H1 (cell line): ENCODE measurements around the gene HBB. TPM values are rescaled to one million over a fixed set of nuclear protein-coding genes. Genes with fewer than 3 reads are reported as not detected.

ENCODE experiments used
- RAD21 ChIP-seq, 2 experiments: IDR thresholded peaks in 1 of 2; conservative IDR thresholded peaks in 1 of 2; 2 replicates each; pipeline ENCODE4 v1.6.1; 2011; ENCODE audit warnings: low read depth in 2 of 2, low read length in 2 of 2, improper control_type of control experiment in 1 of 2, inconsistent platforms in 1 of 2, mild to moderate bottlenecking in 1 of 2, moderate library complexity in 1 of 2
- ZNF274 ChIP-seq: IDR thresholded peaks from 2 replicates; pipeline ENCODE4 v1.7.0; 2012; ENCODE audit warnings: low read length, borderline replicate concordance; ENCODE audit errors: extremely low read depth
- polyA plus RNA-seq, 7 experiments: library from polyadenylated mRNA; depleted of rRNA in 3 of 7; stranded (reverse) in 5 of 7; unstranded in 2 of 7; fragments of >200 nt in 5 of 7; fragments of 200-250 nt in 2 of 7; gene quantifications; 1 replicate in 5 of 7; 2 replicates in 1 of 7; 4 replicates in 1 of 7; pipeline versions ENCODE4 v1.2.1 to v1.2.3, GENCODE V29; 2011 to 2013; ENCODE audit warnings: missing spikeins in 2 of 7, mixed read lengths in 2 of 7
- total RNA-seq: library from RNA; stranded (reverse); fragmentation: NEBNext Ultra II Directional; extraction: Animal tissue kit (Norgen Biotek cat#: 25700); gene quantifications from 2 replicates; pipeline ENCODE4 v1.2.1, GENCODE V29; 2021
- TF ChIP-seq, protein P1 (sequence below), 3 experiments: IDR thresholded peaks; 1 replicate in 2 of 3; 2 replicates in 1 of 3; pipeline versions ENCODE4 v1.5.1 to v1.6.1; 2011; ENCODE audit warnings: low read length in 3 of 3, mild to moderate bottlenecking in 3 of 3, inconsistent platforms in 2 of 3, low read depth in 1 of 3, moderate library complexity in 1 of 3; ENCODE audit not compliant: insufficient read depth in 1 of 3; ENCODE audit errors: control extremely low read depth in 1 of 3

Gene HBB
- total and polyA plus RNA-seq, 2 of the 8 experiments (the other 6 are each of a cell fraction or from before 2014, with no cell fraction given): not detected

DNA sequence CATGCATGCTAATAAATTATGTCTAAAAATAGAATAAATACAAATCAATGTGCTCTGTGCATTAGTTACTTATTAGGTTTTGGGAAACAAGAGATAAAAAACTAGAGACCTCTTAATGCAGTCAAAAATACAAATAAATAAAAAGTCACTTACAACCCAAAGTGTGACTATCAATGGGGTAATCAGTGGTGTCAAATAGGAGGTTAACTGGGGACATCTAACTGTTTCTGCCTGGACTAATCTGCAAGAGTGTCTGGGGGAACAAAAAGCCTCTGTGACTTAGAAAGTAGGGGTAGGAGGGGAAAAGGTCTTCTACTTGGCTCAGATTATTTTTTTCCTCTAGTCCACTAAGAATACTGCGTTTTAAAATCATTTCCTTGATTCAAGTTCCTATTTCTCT is 810 bp upstream of the HBB start (continued):
- TF ChIP-seq, protein P1, sequence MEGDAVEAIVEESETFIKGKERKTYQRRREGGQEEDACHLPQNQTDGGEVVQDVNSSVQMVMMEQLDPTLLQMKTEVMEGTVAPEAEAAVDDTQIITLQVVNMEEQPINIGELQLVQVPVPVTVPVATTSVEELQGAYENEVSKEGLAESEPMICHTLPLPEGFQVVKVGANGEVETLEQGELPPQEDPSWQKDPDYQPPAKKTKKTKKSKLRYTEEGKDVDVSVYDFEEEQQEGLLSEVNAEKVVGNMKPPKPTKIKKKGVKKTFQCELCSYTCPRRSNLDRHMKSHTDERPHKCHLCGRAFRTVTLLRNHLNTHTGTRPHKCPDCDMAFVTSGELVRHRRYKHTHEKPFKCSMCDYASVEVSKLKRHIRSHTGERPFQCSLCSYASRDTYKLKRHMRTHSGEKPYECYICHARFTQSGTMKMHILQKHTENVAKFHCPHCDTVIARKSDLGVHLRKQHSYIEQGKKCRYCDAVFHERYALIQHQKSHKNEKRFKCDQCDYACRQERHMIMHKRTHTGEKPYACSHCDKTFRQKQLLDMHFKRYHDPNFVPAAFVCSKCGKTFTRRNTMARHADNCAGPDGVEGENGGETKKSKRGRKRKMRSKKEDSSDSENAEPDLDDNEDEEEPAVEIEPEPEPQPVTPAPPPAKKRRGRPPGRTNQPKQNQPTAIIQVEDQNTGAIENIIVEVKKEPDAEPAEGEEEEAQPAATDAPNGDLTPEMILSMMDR (IDR thresholded peaks at IDR 0.05; ENCODE audit: control extremely low read depth in 1 of 3, insufficient read depth in 1 of 3, low read depth in 1 of 3, low read length in 3 of 3): no peak
- no peak for TF ChIP-seq RAD21 (IDR thresholded peaks at IDR 0.05 in 1 of 2, conservative IDR thresholded peaks at IDR 0.05 in 1 of 2; ENCODE audit: low read depth in 2 of 2, low read length in 2 of 2)
- TF ChIP-seq ZNF274: no peak
- TF ChIP-seq, all 59 proteins: peak for 0
